ENCODE results near the gene CYP2D6. TPM values are rescaled to one million over a fixed set of nuclear protein-coding genes. Genes with fewer than 3 reads are reported as not detected.

Gene CYP2D6
- total RNA-seq, 1 experiment from 2014 or later, result 2.7 TPM

- POLR2A ChIA-PET, result interaction anchor here (0.6 to 1.2 kb wide), 2 partner anchors 370 to 427 kb away, joined by 6 to 11 read pairs; no protein-coding TSS in a partner anchor
- intact Hi-C loops (cut with micrococcal nuclease; ENCODE audit: unreplicated experiment) (no loop called here), in situ Hi-C loops (cut with HindIII; ENCODE audit: low pct_unique_long_range_greater_than_20kb, low sequenced_read_pairs) (no loop called here)
- DNase-seq (ENCODE audit: low read depth, low spot score) (no peak), ATAC-seq (peak; percentile 29)
- Histone ChIP-seq H3K9me3 (ENCODE audit: control insufficient read depth, insufficient read depth, low read depth, low read length) (no peaks in the 10 kb centered on the region), H3K27me3 (ENCODE audit: control insufficient read depth, insufficient read depth, low read length) (no peaks in the 10 kb centered on the region), H3K36me3 (ENCODE audit: control insufficient read depth, insufficient read depth, low read length) (no peaks in the 10 kb centered on the region; the same call in 1 of the 2 replicates), H3K27ac (ENCODE audit: low read length) (peak overlapping the region; percentile 91), H3K4me3 (ENCODE audit: low read depth in 2 of 2, low read length in 2 of 2) (peak overlapping the region; percentile 62 to 82), H3K4me1 (ENCODE audit: control insufficient read depth, insufficient read depth, low read length) (peaks cover 13% of the 10 kb centered on the region)
- TF ChIP-seq POLR2AphosphoS5 (IDR thresholded peaks at IDR 0.05; ENCODE audit: low read depth, low read length), result no peak
- TF ChIP-seq SIN3A (IDR thresholded peaks at IDR 0.05; ENCODE audit: borderline replicate concordance, insufficient read depth, low read depth, low read length), result no peak
- no peak for TF ChIP-seq REST (IDR thresholded peaks at IDR 0.05; ENCODE audit: insufficient read depth in 1 of 2, low read depth in 2 of 2, low read length in 1 of 2)
- TF ChIP-seq, protein P1, sequence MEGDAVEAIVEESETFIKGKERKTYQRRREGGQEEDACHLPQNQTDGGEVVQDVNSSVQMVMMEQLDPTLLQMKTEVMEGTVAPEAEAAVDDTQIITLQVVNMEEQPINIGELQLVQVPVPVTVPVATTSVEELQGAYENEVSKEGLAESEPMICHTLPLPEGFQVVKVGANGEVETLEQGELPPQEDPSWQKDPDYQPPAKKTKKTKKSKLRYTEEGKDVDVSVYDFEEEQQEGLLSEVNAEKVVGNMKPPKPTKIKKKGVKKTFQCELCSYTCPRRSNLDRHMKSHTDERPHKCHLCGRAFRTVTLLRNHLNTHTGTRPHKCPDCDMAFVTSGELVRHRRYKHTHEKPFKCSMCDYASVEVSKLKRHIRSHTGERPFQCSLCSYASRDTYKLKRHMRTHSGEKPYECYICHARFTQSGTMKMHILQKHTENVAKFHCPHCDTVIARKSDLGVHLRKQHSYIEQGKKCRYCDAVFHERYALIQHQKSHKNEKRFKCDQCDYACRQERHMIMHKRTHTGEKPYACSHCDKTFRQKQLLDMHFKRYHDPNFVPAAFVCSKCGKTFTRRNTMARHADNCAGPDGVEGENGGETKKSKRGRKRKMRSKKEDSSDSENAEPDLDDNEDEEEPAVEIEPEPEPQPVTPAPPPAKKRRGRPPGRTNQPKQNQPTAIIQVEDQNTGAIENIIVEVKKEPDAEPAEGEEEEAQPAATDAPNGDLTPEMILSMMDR (IDR thresholded peaks at IDR 0.05), result no peak
- no peak for TF ChIP-seq TCF7L2 (IDR thresholded peaks at IDR 0.05; ENCODE audit: low read depth, low read length)
- CTCF ChIA-PET, result interaction anchor here (0.5 kb wide), 1 partner anchor 140 kb away, joined by 4 read pairs; no protein-coding TSS in a partner anchor
- BruUV-seq (replicated peaks), result TSS peak; percentile 92
These were observed 51.9 kb downstream of the CYP2D6 start for GRCh38 chr22:42078469-42079318.

DNA sequence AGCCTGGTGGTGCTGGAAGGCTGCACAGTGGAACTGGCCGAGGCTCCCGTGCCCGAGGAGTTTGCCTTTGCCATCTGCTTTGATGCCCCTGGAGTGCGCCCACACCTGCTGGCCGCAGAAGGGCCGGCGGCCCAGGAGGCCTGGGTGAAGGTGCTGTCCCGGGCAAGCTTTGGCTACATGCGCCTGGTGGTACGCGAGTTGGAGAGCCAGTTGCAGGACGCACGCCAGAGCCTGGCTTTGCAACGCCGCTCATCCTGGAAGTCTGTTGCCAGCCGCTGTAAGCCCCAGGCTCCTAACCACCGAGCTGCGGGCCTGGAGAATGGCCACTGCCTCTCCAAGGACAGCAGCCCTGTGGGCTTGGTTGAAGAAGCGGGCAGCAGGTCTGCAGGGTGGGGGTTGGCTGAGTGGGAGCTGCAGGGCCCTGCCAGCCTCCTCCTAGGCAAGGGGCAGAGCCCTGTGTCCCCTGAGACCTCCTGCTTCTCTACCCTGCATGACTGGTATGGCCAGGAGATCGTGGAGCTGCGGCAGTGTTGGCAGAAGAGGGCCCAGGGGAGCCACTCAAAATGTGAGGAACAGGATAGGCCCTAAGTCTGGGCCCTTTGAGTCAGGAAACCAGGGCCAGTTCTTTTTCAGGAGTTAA lies 53.0 kb downstream of the CYP2D6 start:
- H3K9me3 ChIP-seq (ENCODE audit: control insufficient read depth, insufficient read depth, low read depth, low read length), result no peaks in the 10 kb centered on the region
- in situ Hi-C loops (cut with HindIII; ENCODE audit: low pct_unique_long_range_greater_than_20kb, low sequenced_read_pairs) (no loop called here), intact Hi-C loops (cut with micrococcal nuclease; ENCODE audit: unreplicated experiment) (no loop called here)
- no peak overlapping the region for H3K27ac ChIP-seq (ENCODE audit: low read length)
- ATAC-seq, result no peak
- no peak overlapping the region for H3K4me3 ChIP-seq (ENCODE audit: low read depth in 2 of 2, low read length in 2 of 2)
- peaks cover 10% of the 10 kb centered on the region for H3K4me1 ChIP-seq (ENCODE audit: control insufficient read depth, insufficient read depth, low read length)
- ChIA-PET POLR2A (no interaction called here), CTCF (no interaction called here)
- H3K36me3 ChIP-seq (ENCODE audit: control insufficient read depth, insufficient read depth, low read length), result no peaks in the 10 kb centered on the region; the same call in 1 of the 2 replicates
- BruUV-seq (replicated peaks), result no TSS peak
- DNase-seq (ENCODE audit: low read depth, low spot score), result no peak
- TF ChIP-seq SIN3A (IDR thresholded peaks at IDR 0.05; ENCODE audit: borderline replicate concordance, insufficient read depth, low read depth, low read length) (no peak), POLR2AphosphoS5 (IDR thresholded peaks at IDR 0.05; ENCODE audit: low read depth, low read length) (no peak)
- no peaks in the 10 kb centered on the region for H3K27me3 ChIP-seq (ENCODE audit: control insufficient read depth, insufficient read depth, low read length)
